ENCODE results near the gene RPS23.

Gene RPS23

GRCh38 chr5:82277987-82278710 is at the start of gene RPS23:
RPS23 (minus strand) TSS chr5:82278354; CDS start chr5:82278323, 31 bp downstream.
- peak; percentile 92 for DNase-seq (ENCODE audit: low spot score)

DNA sequence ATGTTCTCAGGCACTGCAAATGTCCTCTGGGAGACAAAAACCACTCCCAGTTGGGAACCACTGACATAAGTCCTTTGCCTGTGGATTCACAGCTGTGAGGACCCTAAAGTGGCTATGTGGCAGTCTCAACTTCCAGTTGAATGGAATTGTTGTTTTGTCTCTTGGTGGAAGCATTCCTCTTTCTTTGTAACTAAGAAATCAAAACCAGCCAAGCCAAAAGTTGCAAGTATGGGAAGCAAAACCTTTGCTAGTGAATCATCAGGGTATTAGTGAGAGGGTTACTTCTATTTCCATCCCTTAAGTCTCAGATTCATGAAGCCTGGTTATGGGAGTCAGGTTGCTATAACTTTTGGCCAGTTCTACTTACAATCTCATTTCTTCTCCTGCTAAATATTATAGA is 49.8 kb upstream of the RPS23 start:
- peak; percentile 20 for DNase-seq (ENCODE audit: low spot score)

DNA sequence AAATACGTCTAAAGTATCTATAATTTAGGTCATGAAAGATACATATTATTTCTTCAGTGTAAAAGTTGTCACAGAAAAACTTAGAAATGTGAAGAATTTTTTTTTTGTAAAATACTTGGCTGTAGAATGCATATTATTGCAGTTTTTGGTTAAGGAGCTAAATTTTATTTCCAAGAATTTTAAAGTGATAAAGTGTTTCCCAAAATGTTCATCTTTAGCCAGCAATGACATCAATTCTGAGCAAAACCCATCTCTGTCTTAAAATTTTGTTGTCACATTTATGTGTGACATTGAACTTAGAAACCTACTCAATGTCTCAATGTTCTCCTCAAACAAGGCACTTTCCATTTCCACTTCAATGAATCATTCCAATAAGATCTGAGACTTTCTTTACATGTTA is 47.8 kb upstream of the RPS23 start:
- no peak for DNase-seq (ENCODE audit: low spot score)

- no peak for DNase-seq (ENCODE audit: low spot score)
Observed at GRCh38 chr5:82325155-82325554, 47.0 kb upstream of the RPS23 start.

GRCh38 chr5:82320966-82321365 is 42.8 kb upstream of the RPS23 start:
- no peak for DNase-seq (ENCODE audit: low spot score)

GRCh38 chr5:82319651-82320376 is 41.7 kb upstream of the RPS23 start:
- DNase-seq (ENCODE audit: low spot score): peak; percentile 7

DNA sequence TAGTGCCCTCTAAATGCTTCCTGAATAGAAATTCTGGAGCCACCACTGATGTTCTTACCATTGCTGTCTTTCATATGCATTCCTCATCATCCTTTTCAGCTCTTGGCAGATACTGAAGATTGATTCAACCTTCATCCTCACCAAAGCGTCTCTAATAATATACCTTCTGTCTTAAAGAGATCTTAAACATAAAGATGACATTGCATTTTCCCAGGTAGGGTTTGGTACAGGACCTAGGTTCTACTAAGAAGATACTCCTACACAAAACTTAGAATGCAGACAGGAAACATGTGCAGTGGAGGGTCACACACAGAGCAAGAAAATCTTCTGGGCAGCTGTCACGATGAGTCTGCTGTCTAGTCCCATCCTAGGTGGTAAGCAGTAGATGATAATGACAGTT is 41.0 kb upstream of the RPS23 start:
- DNase-seq (ENCODE audit: low spot score): no peak

DNA sequence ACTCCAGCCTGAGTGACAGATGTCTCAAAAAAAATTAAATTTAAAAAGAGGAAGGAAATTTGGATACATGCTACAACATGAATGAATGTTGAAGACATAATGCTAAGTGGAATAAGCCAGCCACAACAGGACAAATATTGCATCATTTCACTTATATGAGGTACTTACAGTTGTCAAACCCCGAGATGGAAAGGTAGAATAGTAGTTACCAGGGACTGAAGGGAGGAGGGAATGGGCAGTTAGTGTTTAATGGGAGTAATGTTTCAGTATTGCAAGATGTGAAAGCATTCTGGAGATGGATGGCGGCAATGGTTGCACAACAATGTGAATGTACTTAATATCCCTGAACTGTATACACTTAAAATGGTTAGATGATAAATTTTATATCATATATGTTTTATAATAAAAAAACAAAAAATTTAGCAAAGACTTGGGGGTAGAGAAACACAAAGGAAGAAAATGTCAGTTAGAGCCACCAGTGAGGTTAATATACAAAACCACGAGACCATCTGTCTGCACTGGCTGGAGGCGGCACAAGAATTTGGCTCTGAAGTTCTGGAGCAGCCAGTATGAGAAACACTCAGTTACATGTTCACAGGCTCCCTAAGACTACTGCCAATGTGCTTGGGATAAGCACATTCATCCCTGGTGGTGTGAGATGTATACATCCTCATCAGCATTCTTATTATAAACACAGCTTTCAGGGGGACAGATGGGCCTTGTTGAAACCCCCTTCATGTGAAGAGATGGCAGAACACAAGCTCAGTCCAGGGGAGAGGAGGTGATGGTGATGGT is 37.0 kb upstream of the RPS23 start:
- DNase-seq (ENCODE audit: low spot score): no peak

GRCh38 chr5:82313016-82313415 is 34.9 kb upstream of the RPS23 start:
- DNase-seq (ENCODE audit: low spot score): no peak

- DNase-seq (ENCODE audit: low spot score): peak; percentile 50
Observed at GRCh38 chr5:82312373-82312856, 34.3 kb upstream of the RPS23 start.

- no peak for DNase-seq (ENCODE audit: low spot score)
Observed at GRCh38 chr5:82309091-82309531, 31.0 kb upstream of the RPS23 start.

GRCh38 chr5:82308416-82308815 is 30.3 kb upstream of the RPS23 start:
- DNase-seq (ENCODE audit: low spot score): no peak

GRCh38 chr5:82307451-82307850 is 29.3 kb upstream of the RPS23 start:
- no peak for DNase-seq (ENCODE audit: low spot score)

- DNase-seq (ENCODE audit: low spot score): no peak
Observed at GRCh38 chr5:82306151-82306550, 28.0 kb upstream of the RPS23 start.

DNA sequence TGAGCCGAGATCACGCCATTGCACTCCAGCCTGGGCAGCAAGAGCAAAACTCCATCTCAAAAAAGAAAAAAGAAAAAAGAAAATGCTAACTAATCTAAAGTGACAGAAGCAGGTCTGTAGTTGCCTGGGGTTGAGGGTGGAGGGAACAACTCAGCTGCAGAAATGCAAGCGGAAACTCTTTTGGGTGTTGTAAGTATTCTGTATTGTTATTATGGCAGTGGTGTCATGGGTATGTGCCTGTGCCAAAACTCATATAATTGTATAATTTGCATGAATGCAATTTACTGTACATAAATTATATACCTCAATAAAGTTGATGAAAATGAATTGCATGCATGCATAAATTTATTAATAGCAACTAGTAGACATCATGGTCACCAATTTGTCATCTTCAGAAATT is 23.0 kb upstream of the RPS23 start:
- DNase-seq (ENCODE audit: low spot score): no peak

DNA sequence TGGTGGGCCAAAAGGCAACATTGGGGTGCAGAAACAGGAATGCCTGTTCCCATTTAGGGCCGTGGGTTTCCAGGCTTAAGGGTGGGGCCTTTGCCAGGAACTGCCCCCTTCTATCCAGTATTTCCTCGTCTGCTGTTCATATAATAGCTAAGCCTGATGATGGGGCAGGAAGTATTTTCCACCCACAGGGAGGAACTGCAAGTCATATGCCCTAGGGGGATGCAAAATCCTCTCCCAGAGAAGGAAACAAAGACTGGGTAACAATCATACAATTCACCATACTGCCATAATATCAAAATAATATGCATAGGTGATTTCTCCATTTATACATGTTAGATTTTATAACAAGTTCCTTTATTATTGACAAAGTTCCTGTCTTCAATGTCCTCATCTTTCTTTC is 20.5 kb upstream of the RPS23 start:
- peak; percentile 27 for DNase-seq (ENCODE audit: low spot score)

- DNase-seq (ENCODE audit: low spot score): no peak
Observed at GRCh38 chr5:82297711-82298110, 19.6 kb upstream of the RPS23 start.

DNA sequence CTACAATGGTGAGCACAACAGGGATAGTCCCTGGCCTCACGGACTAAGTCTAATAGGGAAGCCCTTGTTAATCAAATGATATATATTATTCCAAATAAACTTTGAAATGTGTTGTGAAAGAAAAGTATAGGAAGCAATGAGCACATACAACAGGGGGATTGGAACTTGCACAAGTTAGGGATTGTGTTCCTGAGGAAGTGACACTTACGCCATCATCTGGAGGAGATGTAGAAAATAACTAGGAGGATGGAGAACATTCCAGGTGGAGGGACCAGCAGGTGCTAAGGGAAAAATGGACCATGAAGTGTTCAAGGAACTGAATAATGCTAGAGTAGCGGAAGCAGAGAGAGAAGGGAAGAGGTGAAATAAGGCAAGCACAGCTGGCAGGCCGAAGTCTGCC is 18.8 kb upstream of the RPS23 start:
- DNase-seq (ENCODE audit: low spot score): no peak

GRCh38 chr5:82295959-82296531 is 17.9 kb upstream of the RPS23 start:
- no peak for DNase-seq (ENCODE audit: low spot score)

DNA sequence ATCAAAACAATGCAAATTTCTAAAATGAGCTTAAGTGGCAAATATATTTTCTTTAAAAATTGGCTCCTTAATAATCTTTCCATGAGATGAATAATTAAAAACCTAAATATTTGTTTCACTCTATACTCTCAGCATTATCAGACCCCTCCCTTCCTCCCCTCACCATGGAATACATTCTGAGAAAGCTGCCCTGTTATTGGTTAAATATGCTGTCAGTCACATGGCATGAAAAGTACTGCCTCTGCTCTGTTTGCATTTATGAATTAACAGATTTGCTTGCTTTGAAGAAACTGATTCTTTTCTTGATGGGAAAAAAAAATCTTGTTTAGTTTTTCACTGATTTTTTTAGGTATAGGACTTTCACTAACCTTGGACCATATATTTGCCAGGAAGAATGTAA is 17.0 kb upstream of the RPS23 start:
- DNase-seq (ENCODE audit: low spot score): peak; percentile 13

- DNase-seq (ENCODE audit: low spot score): no peak
Observed at GRCh38 chr5:82291420-82291819, 13.3 kb upstream of the RPS23 start.

- no peak for DNase-seq (ENCODE audit: low spot score)
Observed at GRCh38 chr5:82290908-82291307, 12.8 kb upstream of the RPS23 start.
